Measurements from ENCODE around the gene TNNI3K. TPM values are rescaled to one million over a fixed set of nuclear protein-coding genes. Genes with fewer than 3 reads are reported as not detected.

The TNNI3K gene
- polyA plus RNA-seq, 1 donor (not counting 4 experiments of a cell fraction or from before 2014, with no cell fraction given): 0.41 TPM

DNA sequence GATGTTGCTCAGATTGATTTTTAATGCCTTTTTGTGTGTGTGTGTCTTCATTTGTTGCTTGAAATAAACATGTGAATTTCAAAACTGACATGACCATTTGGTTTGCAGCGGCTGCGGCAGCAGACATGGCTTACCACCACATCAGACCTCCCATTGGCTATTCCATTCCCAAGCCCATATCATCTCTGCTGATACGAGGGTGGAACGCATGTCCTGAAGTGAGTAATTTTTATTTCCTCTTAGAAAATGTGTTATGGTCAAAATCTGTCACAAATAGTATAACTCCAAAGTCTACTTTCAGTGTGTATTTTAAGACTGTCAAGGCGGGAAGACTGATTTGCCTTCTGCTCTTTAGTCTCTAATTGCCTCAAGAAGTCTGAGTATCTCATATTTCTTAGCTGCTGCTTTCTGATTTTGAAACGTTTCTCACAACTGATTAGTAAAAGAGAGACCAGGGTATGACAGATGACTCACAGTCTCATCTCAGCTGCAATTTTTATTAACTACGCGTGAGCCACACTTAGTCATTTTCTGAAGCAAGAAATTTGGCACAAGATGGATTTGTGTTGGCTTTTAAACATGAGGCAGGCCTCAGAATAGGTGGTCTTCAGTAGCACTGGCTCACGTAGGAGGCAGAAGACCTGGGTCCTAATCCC lies 228.3 kb downstream of the TNNI3K start:
- H3K9me3 ChIP-seq (ENCODE audit: control insufficient read depth, low read depth, low read length): no peaks in the 10 kb centered on the region
- no peaks in the 10 kb centered on the region for H3K4me1 ChIP-seq (ENCODE audit: control insufficient read depth, extremely low read depth, insufficient read depth, low read length)
- no peak overlapping the region for H3K27ac ChIP-seq (ENCODE audit: control insufficient read depth, insufficient read depth, low read length)
- no peaks in the 10 kb centered on the region for H3K79me2 ChIP-seq (ENCODE audit: control insufficient read depth, insufficient read depth, low read length)
- no peak for FAIRE-seq
- no peak overlapping the region for H3K4me3 ChIP-seq (ENCODE audit: control insufficient read depth in 2 of 3, extremely low read depth in 1 of 3, insufficient read depth in 2 of 3, low read depth in 1 of 3, low read length in 3 of 3)
- H3K4me2 ChIP-seq (ENCODE audit: control insufficient read depth, extremely low read depth, insufficient read depth, low read depth, low read length): no peak overlapping the region
- no peak overlapping the region for H3K9ac ChIP-seq (ENCODE audit: control insufficient read depth, extremely low read depth, insufficient read depth, low read length)
- dilution Hi-C loops (cut with MboI; ENCODE audit: extremely low pct_ligation_motif_present, low sequenced_read_pairs): no loop called here
- no peaks in the 10 kb centered on the region for H3K27me3 ChIP-seq (ENCODE audit: control insufficient read depth, extremely low read depth, insufficient read depth, low read length)
- H4K20me1 ChIP-seq (ENCODE audit: control insufficient read depth, extremely low read depth, insufficient read depth, low read length): no peaks in the 10 kb centered on the region
- TF ChIP-seq EZH2 (IDR thresholded peaks at IDR 0.05; ENCODE audit: low read length): no peak
- TF ChIP-seq, protein P1, sequence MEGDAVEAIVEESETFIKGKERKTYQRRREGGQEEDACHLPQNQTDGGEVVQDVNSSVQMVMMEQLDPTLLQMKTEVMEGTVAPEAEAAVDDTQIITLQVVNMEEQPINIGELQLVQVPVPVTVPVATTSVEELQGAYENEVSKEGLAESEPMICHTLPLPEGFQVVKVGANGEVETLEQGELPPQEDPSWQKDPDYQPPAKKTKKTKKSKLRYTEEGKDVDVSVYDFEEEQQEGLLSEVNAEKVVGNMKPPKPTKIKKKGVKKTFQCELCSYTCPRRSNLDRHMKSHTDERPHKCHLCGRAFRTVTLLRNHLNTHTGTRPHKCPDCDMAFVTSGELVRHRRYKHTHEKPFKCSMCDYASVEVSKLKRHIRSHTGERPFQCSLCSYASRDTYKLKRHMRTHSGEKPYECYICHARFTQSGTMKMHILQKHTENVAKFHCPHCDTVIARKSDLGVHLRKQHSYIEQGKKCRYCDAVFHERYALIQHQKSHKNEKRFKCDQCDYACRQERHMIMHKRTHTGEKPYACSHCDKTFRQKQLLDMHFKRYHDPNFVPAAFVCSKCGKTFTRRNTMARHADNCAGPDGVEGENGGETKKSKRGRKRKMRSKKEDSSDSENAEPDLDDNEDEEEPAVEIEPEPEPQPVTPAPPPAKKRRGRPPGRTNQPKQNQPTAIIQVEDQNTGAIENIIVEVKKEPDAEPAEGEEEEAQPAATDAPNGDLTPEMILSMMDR (optimal IDR thresholded peaks at IDR 0.05 in 1 of 3, IDR thresholded peaks at IDR 0.05 in 1 of 3, conservative IDR thresholded peaks at IDR 0.05 in 1 of 3; ENCODE audit: extremely low read depth in 1 of 3, insufficient read depth in 2 of 3, low read length in 3 of 3): no peak
- H3K9me1 ChIP-seq (ENCODE audit: control insufficient read depth, extremely low read depth, insufficient read depth, low read length): no peaks in the 10 kb centered on the region
- DNase-seq (ENCODE audit: low read depth, low spot score): no peak
- no peaks in the 10 kb centered on the region for H3K36me3 ChIP-seq (ENCODE audit: control insufficient read depth in 2 of 2, extremely low read depth in 1 of 2, insufficient read depth in 2 of 2, low read length in 2 of 2)
- H2AFZ ChIP-seq (ENCODE audit: control insufficient read depth, low read length): no peak overlapping the region

DNA sequence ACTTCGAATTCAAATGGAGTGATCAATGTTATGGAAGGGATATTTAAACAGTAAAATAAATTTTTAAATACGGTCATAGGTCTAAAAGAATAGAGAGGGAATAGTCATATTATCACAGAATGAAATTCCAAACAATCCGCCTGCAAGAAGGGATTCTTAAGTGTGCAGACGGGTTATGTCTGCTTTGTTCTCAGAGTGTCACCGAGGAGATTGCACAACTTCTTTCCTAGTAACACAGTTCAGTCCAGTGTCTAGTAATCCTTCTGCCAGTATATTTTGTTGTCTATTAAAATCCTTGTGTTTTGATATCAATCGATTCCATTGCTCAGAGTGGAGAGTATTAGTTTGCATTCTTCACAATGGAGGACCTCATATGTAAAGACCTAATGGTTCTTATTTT lies 228.8 kb downstream of the TNNI3K start:
- Histone ChIP-seq H3K27ac (ENCODE audit: control insufficient read depth, insufficient read depth, low read length) (no peak overlapping the region), H3K4me3 (ENCODE audit: control insufficient read depth in 2 of 3, extremely low read depth in 1 of 3, insufficient read depth in 2 of 3, low read depth in 1 of 3, low read length in 3 of 3) (no peak overlapping the region), H3K36me3 (ENCODE audit: control insufficient read depth in 2 of 2, extremely low read depth in 1 of 2, insufficient read depth in 2 of 2, low read length in 2 of 2) (no peaks in the 10 kb centered on the region), H4K20me1 (ENCODE audit: control insufficient read depth, extremely low read depth, insufficient read depth, low read length) (no peaks in the 10 kb centered on the region), H3K9ac (ENCODE audit: control insufficient read depth, extremely low read depth, insufficient read depth, low read length) (no peak overlapping the region), H3K79me2 (ENCODE audit: control insufficient read depth, insufficient read depth, low read length) (no peaks in the 10 kb centered on the region), H3K4me1 (ENCODE audit: control insufficient read depth, extremely low read depth, insufficient read depth, low read length) (no peaks in the 10 kb centered on the region), H3K9me3 (ENCODE audit: control insufficient read depth, low read depth, low read length) (no peaks in the 10 kb centered on the region), H3K9me1 (ENCODE audit: control insufficient read depth, extremely low read depth, insufficient read depth, low read length) (no peaks in the 10 kb centered on the region), H3K4me2 (ENCODE audit: control insufficient read depth, extremely low read depth, insufficient read depth, low read depth, low read length) (no peak overlapping the region), H3K27me3 (ENCODE audit: control insufficient read depth, extremely low read depth, insufficient read depth, low read length) (no peaks in the 10 kb centered on the region), H2AFZ (ENCODE audit: control insufficient read depth, low read length) (no peak overlapping the region)
- no peak for FAIRE-seq
- no peak for DNase-seq (ENCODE audit: low read depth, low spot score)
- no peak for TF ChIP-seq EZH2 (IDR thresholded peaks at IDR 0.05; ENCODE audit: low read length)
- TF ChIP-seq, protein P1 (optimal IDR thresholded peaks at IDR 0.05 in 1 of 3, IDR thresholded peaks at IDR 0.05 in 1 of 3, conservative IDR thresholded peaks at IDR 0.05 in 1 of 3; ENCODE audit: extremely low read depth in 1 of 3, insufficient read depth in 2 of 3, low read length in 3 of 3): no peak
- dilution Hi-C loops (cut with MboI; ENCODE audit: extremely low pct_ligation_motif_present, low sequenced_read_pairs): no loop called here
